ENCODE measurements around the gene PACSIN3.

The PACSIN3 gene

GRCh38 chr11:47176328-47177228, 9.7 kb downstream of the PACSIN3 start, which contains the start of gene ARFGAP2:
TSS of gene ARFGAP2 (minus strand) at chr11:47176879. CDS start at chr11:47176853, 26 bp downstream.
- peak; percentile 77 for DNase-seq (ENCODE audit: extremely low read depth, low read depth)
- H3K4me3 ChIP-seq (replicated peaks; ENCODE audit: low read depth, low read length) = peak within 1 kb of the TSS; percentile 100
- TF ChIP-seq, protein P1, sequence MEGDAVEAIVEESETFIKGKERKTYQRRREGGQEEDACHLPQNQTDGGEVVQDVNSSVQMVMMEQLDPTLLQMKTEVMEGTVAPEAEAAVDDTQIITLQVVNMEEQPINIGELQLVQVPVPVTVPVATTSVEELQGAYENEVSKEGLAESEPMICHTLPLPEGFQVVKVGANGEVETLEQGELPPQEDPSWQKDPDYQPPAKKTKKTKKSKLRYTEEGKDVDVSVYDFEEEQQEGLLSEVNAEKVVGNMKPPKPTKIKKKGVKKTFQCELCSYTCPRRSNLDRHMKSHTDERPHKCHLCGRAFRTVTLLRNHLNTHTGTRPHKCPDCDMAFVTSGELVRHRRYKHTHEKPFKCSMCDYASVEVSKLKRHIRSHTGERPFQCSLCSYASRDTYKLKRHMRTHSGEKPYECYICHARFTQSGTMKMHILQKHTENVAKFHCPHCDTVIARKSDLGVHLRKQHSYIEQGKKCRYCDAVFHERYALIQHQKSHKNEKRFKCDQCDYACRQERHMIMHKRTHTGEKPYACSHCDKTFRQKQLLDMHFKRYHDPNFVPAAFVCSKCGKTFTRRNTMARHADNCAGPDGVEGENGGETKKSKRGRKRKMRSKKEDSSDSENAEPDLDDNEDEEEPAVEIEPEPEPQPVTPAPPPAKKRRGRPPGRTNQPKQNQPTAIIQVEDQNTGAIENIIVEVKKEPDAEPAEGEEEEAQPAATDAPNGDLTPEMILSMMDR (IDR thresholded peaks at IDR 0.05; ENCODE audit: low read depth, low read length, missing control alignments) = no peak

DNA sequence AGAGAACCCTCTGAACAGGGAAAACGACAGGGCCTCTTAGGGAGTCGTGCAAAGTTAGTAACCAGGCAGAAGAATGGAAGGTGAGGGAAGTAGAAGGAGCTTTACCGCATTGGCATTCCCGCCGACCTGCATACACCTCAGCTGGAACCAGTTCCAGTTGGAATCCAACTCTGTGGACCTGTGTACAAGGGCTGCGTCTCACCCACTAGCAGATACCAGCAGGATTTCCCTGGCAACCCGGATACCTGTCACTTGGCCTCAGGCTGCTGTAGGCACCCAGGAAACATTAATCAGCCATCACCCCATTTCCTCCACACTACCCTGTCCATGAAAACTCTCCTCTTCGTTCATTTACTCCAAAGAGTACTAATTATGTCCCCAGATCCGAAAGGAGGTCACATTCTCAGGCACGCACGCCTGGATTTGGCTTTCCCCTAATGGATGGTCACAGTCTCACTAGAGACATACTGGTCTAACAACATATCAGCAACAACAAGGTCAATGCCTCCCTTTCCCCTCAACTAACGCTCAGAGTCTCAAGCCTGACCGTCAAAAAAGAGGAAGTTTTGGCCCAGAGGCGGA, 10.4 kb downstream of the PACSIN3 start:
- no peak for DNase-seq (ENCODE audit: extremely low read depth, low read depth)
- peak overlapping the region; percentile 100 for H3K4me3 ChIP-seq (replicated peaks; ENCODE audit: low read depth, low read length)
- TF ChIP-seq, protein P1 (IDR thresholded peaks at IDR 0.05; ENCODE audit: low read depth, low read length, missing control alignments) = no peak

DNA sequence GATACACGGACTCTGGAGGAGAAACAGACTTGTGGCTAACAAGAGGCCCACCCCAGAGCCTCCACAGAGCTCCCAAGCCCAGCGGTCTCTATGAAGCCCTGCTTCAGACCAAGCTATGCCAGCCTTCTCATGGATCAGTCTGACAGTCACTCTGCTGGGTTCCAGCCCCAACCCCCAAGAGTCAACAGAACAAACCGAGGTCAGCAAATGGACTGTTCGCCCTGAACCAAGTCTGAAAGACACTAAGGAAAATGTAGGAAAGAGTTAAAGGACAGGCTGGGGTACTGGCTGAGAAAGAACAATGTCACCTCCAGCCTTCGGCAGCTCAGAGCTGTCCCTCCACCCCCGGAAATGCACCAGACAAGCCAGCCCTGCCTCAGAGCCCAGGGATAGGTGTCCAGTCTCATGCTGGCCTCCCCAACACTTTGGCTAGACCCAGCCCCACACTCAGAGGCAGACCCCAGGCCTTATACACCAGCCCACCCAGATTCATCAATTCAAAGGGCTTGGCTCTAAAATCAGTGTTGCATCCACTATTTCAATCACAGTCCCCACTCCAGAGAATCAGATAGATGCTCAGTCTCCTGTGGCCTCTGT, 13.4 kb downstream of the PACSIN3 start:
- no peak overlapping the region for H3K4me3 ChIP-seq (replicated peaks; ENCODE audit: low read depth, low read length)
- TF ChIP-seq, protein P1 (IDR thresholded peaks at IDR 0.05; ENCODE audit: low read depth, low read length, missing control alignments) = no peak
- DNase-seq (ENCODE audit: extremely low read depth, low read depth) = no peak

DNA sequence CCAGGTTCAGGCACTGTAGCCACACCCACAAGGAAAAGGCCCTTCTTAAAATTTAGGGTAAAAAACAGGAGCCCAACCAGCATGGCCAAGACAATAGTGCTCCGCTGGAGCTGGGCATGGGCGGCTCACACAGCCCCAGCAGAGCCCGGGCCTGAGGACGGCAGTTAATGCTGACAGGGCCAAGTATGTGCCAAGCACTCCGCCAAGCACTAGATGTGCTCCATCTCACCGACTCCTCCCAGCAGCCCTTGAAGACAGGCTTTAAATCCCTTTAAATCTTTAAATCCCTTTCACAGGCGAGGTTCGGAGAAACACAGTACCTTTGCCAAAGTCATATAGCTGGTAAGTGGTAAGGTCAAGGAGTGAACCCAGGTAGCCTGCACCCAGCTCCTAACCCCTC, 14.4 kb downstream of the PACSIN3 start:
- TF ChIP-seq, protein P1 (IDR thresholded peaks at IDR 0.05; ENCODE audit: low read depth, low read length, missing control alignments) = no peak
- no peak for DNase-seq (ENCODE audit: extremely low read depth, low read depth)
- no peak overlapping the region for H3K4me3 ChIP-seq (replicated peaks; ENCODE audit: low read depth, low read length)

DNA sequence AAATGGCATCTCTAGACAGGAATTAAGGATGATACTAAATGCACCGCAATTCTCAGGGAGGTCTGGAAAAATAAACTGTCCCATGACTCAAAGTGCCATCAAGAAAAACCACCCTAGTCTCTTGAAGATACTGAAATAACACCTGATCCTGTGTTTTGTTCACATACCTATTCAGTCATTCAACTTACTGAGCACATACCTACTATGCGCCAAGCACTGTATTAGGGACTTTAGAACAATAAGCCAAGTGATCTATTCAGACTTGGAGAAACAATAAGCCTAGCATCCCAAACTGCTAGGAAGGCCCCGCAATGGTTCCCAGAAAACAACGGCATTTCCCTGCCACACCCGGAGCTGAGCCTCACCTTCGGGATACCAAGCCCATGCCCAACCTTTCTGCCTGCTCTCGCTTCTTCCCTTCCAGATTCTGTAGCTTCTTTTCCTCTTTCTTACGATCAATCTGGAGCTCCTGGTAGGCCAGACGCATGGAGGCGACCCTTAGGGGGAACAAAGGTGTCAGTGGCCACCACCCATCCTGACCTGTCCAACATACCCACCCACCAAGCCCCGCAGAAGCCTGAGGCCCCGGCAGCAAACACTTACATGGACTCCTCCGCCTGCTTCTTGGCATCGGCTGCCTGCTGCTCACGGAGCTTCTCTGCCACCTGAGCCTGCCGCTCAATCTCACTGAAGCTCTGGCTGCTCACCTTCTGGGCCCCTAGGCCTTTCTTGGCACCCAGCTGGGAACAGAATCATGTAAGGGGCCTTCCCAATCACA, 15.0 kb downstream of the PACSIN3 start:
- TF ChIP-seq, protein P1 (IDR thresholded peaks at IDR 0.05; ENCODE audit: low read depth, low read length, missing control alignments) = no peak
- DNase-seq (ENCODE audit: extremely low read depth, low read depth) = no peak
- no peak overlapping the region for H3K4me3 ChIP-seq (replicated peaks; ENCODE audit: low read depth, low read length)

DNA sequence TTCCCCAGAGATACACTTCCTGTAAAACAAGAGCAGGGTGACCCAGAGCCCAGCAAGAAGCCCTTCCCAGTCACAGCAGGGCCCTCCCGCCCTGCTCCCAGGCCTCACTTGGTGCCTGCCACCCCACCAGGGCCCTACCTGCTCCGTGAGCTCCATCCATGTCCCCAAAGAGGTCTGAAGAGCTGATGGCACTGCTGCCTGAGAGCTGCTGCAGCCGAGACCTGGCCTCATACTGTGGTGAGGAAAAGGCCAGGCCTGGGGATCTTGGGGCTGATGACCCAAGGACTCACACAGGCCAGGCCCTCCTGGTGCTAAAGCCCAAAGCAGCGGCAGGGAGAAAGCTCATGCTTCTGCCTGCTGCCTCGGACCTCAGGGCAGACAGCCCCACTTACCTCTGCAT, 19.9 kb downstream of the PACSIN3 start:
- no peak for DNase-seq (ENCODE audit: extremely low read depth, low read depth)
- H3K4me3 ChIP-seq (replicated peaks; ENCODE audit: low read depth, low read length) = no peak overlapping the region
- TF ChIP-seq, protein P1 (IDR thresholded peaks at IDR 0.05; ENCODE audit: low read depth, low read length, missing control alignments) = no peak

Measured in HFF-Myc (cell line).